Transverse colon (tissue), 4 donors: Measurements from ENCODE around the gene PDXP. TPM values are rescaled to one million over a fixed set of nuclear protein-coding genes. Genes with fewer than 3 reads are reported as not detected.

Experiments used
- DNase-seq: peaks from one replicate; pipeline ENCODE4 v3.0.0-alpha.2; 2019
- H3K27ac ChIP-seq, 4 donors: fragments of 200-600 bp; sonication (generic); 2 replicates each; pipeline ENCODE4 v1.5.1; 2016 to 2018; ENCODE audit warnings: inconsistent platforms in 4 of 4
- H3K27me3 ChIP-seq: fragments of 200-600 bp; sonication (generic); 2 replicates; pipeline ENCODE4 v1.5.1; 2017; ENCODE audit warnings: inconsistent platforms
- H3K36me3 ChIP-seq, 4 donors: fragments of 200-600 bp; sonication (generic); 2 replicates each; pipeline ENCODE4 v1.5.1; 2017 to 2019; ENCODE audit warnings: inconsistent platforms in 4 of 4
- H3K4me1 ChIP-seq, 4 donors: fragments of 200-600 bp; sonication (generic); 2 replicates each; pipeline ENCODE4 v1.5.1; 2017 to 2020; ENCODE audit warnings: inconsistent platforms in 4 of 4
- H3K4me3 ChIP-seq, 4 donors: fragments of 200-600 bp; sonication (generic); 1 replicate in 1 of 4; 2 replicates in 3 of 4; pipeline versions ENCODE4 v1.5.1 to v1.6.1; 2017 to 2019; ENCODE audit warnings: inconsistent platforms in 4 of 4
- H3K9me3 ChIP-seq, 2 donors: fragments of 200-600 bp; sonication (generic); 2 replicates each; pipeline ENCODE4 v1.5.1; 2017 to 2019; ENCODE audit warnings: inconsistent platforms in 2 of 2
- CTCF ChIP-seq, 5 experiments: fragments of 200-600 bp in 3 of 5; fragments of 450-650 bp in 2 of 5; sonication (generic) in 3 of 5; IDR thresholded peaks; 1 replicate in 2 of 5; 2 replicates in 3 of 5; pipeline ENCODE4 v1.5.1; 2016 to 2017; ENCODE audit warnings: antibody characterized with exemption in 5 of 5, inconsistent platforms in 3 of 5, mild to moderate bottlenecking in 2 of 5, moderate library complexity in 1 of 5
- EP300 ChIP-seq: sonication (generic); formaldehyde crosslinking; IDR thresholded peaks from one replicate; pipeline ENCODE4 v1.6.1; 2017; ENCODE audit warnings: antibody characterized with exemption, low read depth
- POLR2A ChIP-seq: fragments of 450-650 bp; IDR thresholded peaks from one replicate; pipeline ENCODE4 v1.6.1; 2016; ENCODE audit warnings: antibody characterized with exemption, mild to moderate bottlenecking, moderate library complexity
- POLR2AphosphoS5 ChIP-seq, 3 donors: sonication (generic); formaldehyde crosslinking; IDR thresholded peaks; one replicate each; pipeline ENCODE4 v1.6.1; 2016; ENCODE audit warnings: antibody characterized with exemption in 3 of 3
- WGBS, 2 donors: methylation state at CpG; one replicate each; pipeline ENCODE4 v1.1.5; 2018; ENCODE audit warnings: low coverage in 1 of 2; 5-methylcytosine and 5-hydroxymethylcytosine counted together
- in situ Hi-C, 4 donors: fragments of 200-750 bp; cut with MboI; loops; one replicate each; pipeline versions ENCODE4 v1.15.0 to v1.15.1; 2017; ENCODE audit warnings: low sequenced_read_pairs in 3 of 4, low pct_ligation_motif_present in 1 of 4, low pct_unique_long_range_greater_than_20kb in 1 of 4
- intact Hi-C: fragments of 100-400 bp; cut with DNase I; formaldehyde crosslinking; loops from one replicate; pipeline ENCODE4 v1.15.1; 2023; ENCODE audit warnings: low total_unique reads
- total RNA-seq, 4 donors: library from RNA; depleted of rRNA; stranded (reverse); fragments of >200 nt; gene quantifications; one replicate each; pipeline ENCODE4 v1.1.0, GENCODE V29; 2016

PDXP gene
- total RNA-seq, 4 donors from 2014 or later = 28.9 to 126 (median 50.7) TPM

DNA sequence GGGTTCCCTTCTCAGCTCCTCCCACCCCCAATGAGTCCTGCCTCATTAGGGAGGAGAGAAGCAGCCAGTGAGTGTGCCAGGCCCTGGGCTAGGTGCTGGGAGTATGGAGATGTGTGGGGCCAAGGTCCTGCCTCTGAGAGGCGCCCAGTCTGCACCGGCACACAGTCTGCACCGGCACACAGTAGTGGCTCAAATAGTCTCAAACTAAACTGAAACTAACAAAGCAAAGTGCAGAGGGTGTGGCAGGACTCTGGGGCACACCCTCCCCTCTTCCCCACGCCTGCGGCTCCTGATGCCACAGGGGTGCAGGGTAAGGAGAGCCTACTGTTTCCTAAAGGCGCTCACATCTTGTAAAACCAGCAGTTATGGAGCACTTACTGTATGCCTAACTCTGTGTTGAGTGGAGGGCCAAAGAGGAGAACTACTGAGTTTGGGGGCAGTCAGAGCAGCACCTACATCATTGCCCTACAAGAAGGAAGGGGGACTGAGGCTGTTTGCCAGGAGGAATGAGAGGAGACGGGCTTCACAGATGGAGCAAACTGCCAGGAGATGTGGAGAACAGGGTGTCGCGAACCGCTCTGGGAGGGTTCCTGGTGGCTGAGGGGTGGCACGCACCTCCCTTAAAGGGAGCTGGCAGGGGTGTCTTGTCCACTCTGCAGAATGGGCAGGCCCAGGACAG lies 20.0 kb upstream of the PDXP start:
- in situ Hi-C loops (no loop called here), intact Hi-C loops (no loop called here)
- Histone ChIP-seq H3K9me3 (no peaks in the 10 kb centered on the region), H3K27ac (peak overlapping the region; percentile 89 to 93 (median 92)), H3K36me3 (no peaks in the 10 kb centered on the region), H3K4me1 (peaks cover 62 to 98% (median 82%) of the 10 kb centered on the region in 4 donors), H3K27me3 (no peaks in the 10 kb centered on the region), H3K4me3 (peak overlapping the region in 3 of 4 donors; percentile 61 to 77 (median 76))
- 11% methylated on average over 9 of the region's 11 CpGs; no CpG with 5 or more reads in 1 of the 2 donors for WGBS, 2 donors
- TF ChIP-seq CTCF (IDR thresholded peaks at IDR 0.05) = no peak
- TF ChIP-seq POLR2AphosphoS5 (IDR thresholded peaks at IDR 0.05) = peak; percentile 28 to 80 (median 66)
- no peak for TF ChIP-seq EP300
- TF ChIP-seq POLR2A = peak; percentile 65
- peak; percentile 85 for DNase-seq

GRCh38 chr22:37639070-37639760 lies 19.3 kb upstream of the PDXP start, which contains the start of gene SH3BP1:
Gene SH3BP1, plus strand, starts transcription at chr22:37639669. Its CDS starts 119 bp downstream, at chr22:37639788.
- H3K4me1 ChIP-seq = peaks cover 58 to 93% (median 78%) of the 10 kb centered on the region in 4 donors

GRCh38 chr22:37639771-37640590 lies 18.5 kb upstream of the PDXP start:
- no peak for TF ChIP-seq POLR2A
- no peak for TF ChIP-seq CTCF (IDR thresholded peaks at IDR 0.05)
- no peak for TF ChIP-seq POLR2AphosphoS5 (IDR thresholded peaks at IDR 0.05)
- no peak for TF ChIP-seq EP300
- in situ Hi-C loops (loop anchor here in 1 of 4 donors (5.0 kb wide), 1 partner anchor 42 kb away; no protein-coding TSS in a partner anchor), intact Hi-C loops (loop anchor here (10.0 kb wide), 1 partner anchor 155 kb away; no protein-coding TSS in a partner anchor)
- Histone ChIP-seq H3K4me3 (peak overlapping the region; percentile 61 to 77 (median 72)), H3K36me3 (no peaks in the 10 kb centered on the region), H3K9me3 (no peaks in the 10 kb centered on the region), H3K27ac (peak overlapping the region; percentile 89 to 93 (median 92)), H3K27me3 (no peaks in the 10 kb centered on the region), H3K4me1 (peaks cover 51 to 86% (median 71%) of the 10 kb centered on the region in 4 donors)
- WGBS, 2 donors = 2% methylated on average over 17 of the region's 27 CpGs; no CpG with 5 or more reads in 1 of the 2 donors
- peak; percentile 47 for DNase-seq

More at GRCh38 chr22:37639070-37639760, 19.3 kb upstream of the PDXP start, which contains the start of gene SH3BP1:
- peak; percentile 81 for DNase-seq
- in situ Hi-C loops = no loop called here
- Histone ChIP-seq H3K36me3 (no peaks in the 10 kb centered on the region), H3K9me3 (no peaks in the 10 kb centered on the region), H3K4me3 (peak within 1 kb of the TSS; percentile 61 to 77 (median 72)), H3K27me3 (no peaks in the 10 kb centered on the region), H3K27ac (peak within 1 kb of the TSS; percentile 89 to 93 (median 92))
- TF ChIP-seq EP300 = no peak
- TF ChIP-seq POLR2AphosphoS5 (IDR thresholded peaks at IDR 0.05) = peak; percentile 25 to 57 (median 43)
- peak; percentile 67 for TF ChIP-seq POLR2A
- peak in 2 of 5 experiments; percentile 9 to 35 for TF ChIP-seq CTCF (IDR thresholded peaks at IDR 0.05)
- intact Hi-C loops = no loop called here
- WGBS, 2 donors = 7% methylated on average over 15 of the region's 57 CpGs; no CpG with 5 or more reads in 1 of the 2 donors
